ENCODE data around the gene CALN1.
"Not testable (repeated sequence)": the region's sequence is repeated elsewhere in the genome, so short reads cannot be mapped to it uniquely, and the experiment has no call there.

Gene CALN1

GRCh38 chr7:72080341-72080766 lies 331.8 kb downstream of the CALN1 start:
- no peak for DNase-seq

GRCh38 chr7:72078856-72079255 lies 333.3 kb downstream of the CALN1 start:
- DNase-seq: no peak

GRCh38 chr7:72078301-72078700 lies 333.8 kb downstream of the CALN1 start:
- no peak for DNase-seq

- no peak for DNase-seq
These were observed 334.4 kb downstream of the CALN1 start for GRCh38 chr7:72077786-72078185.

- DNase-seq: no peak
These were observed 339.2 kb downstream of the CALN1 start for GRCh38 chr7:72072901-72073300.

GRCh38 chr7:72069263-72069662 lies 342.9 kb downstream of the CALN1 start:
- DNase-seq: no peak

- DNase-seq: not testable (repeated sequence)
These were observed 346.4 kb downstream of the CALN1 start for GRCh38 chr7:72065764-72066163.

GRCh38 chr7:72064916-72065315 lies 347.2 kb downstream of the CALN1 start:
- no peak for DNase-seq

DNA sequence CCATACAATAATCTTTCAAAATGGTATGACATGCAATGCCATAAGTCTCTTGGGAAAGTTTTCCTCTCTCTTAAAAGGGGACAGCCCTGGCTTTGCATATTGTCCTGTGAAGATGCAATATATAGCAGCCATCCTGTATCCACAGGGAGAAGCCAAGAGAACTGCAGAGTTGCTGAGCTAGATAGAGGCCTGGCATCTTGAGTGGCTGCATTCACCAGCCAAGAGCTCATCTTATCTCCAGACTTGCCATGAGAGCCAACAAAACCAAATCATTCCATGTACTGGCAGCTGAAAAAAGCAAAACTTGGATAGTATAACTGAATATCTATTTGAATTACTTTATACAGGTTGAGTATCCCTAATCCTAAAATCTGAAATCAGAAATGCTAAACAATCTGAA lies 348.8 kb downstream of the CALN1 start:
- DNase-seq: no peak

GRCh38 chr7:72062666-72063065 lies 349.5 kb downstream of the CALN1 start:
- no peak for DNase-seq

DNA sequence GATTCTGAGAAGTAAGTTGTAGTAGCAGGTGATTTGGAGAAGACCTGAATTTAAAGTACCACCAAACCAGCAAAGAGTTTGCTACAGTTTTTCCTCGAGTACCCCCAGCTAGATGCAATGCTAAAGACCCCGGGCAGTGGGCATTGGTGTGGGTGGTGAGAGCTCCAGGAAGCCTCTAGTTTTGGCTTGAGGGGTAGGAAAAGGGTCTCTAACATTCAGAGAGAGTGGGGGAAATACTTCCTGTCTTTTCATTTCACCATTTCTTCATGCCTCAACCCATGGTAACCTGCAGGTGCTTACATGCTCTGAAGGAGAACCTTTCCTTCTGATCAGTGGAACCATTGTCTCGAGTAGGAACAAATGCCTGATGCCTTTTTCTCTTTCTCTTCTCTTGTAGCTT lies 352.2 kb downstream of the CALN1 start:
- no peak for DNase-seq

GRCh38 chr7:72058579-72058978 lies 353.6 kb downstream of the CALN1 start:
- DNase-seq: no peak

- no peak for DNase-seq
These were observed 354.3 kb downstream of the CALN1 start for GRCh38 chr7:72057796-72058195.

GRCh38 chr7:72057231-72057630 lies 354.9 kb downstream of the CALN1 start:
- no peak for DNase-seq

DNA sequence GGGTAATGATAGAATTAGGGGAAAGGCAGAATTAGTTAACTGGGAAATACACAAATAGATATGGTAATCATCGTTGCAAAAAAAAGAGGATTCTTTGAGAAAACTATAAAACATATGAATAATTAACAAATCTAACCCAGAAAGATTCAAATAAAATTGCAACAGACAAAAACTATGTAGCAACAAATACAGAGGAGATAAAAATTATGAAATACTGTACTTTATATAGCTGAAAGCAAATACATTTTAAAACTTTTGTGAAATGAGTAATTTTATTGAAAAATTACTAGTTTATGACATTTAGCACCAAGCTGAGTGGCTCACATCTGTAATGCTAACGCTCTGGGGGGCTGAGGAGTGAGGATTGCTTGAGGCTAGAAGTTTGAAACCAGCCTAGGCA lies 356.7 kb downstream of the CALN1 start:
- DNase-seq: no peak

DNA sequence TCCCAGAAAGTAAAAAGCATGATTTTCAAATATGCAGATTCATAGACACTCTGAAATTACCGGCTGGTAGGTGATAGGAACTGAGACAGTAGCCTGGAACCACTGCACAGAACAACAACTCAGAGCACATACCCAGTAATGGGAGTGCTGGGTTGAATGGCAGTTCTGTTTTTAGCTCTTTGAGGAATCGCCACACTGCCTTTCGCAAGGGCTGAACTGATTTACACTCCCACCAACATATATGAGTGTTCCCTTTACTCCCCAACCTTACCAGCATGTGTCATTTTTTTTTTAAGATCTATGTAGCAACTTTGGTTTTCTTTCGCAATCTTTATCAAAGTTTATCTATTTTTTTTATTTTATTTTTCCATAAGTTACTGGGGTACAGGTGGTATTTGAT lies 358.8 kb downstream of the CALN1 start:
- DNase-seq: no peak

GRCh38 chr7:72048420-72048819 lies 363.7 kb downstream of the CALN1 start:
- no peak for DNase-seq

GRCh38 chr7:72042855-72043254 lies 369.3 kb downstream of the CALN1 start:
- DNase-seq: no peak

GRCh38 chr7:72040641-72041040 lies 371.5 kb downstream of the CALN1 start:
- DNase-seq: no peak

DNA sequence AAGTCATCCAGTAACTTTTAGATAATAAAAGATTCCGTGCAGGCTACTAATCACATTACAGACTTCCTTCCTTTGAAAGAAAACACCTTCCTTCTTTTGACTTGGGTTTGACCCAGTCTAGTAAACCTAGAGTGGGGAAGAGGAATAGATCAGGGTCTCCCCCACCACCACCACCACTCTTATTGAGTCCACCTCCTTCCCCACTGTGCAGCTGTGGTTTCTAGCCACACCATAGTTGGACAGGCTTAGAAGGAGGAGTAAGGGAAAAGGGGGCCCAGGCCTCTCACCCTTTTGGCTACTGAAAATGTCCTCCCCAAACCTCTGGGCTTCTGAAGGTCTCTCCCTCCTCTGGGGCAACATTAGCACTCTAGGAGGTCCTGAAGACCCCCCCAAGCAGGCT lies 372.7 kb downstream of the CALN1 start:
- no peak for DNase-seq

GRCh38 chr7:72038022-72038732 lies 374.0 kb downstream of the CALN1 start:
- no peak for DNase-seq

DNA sequence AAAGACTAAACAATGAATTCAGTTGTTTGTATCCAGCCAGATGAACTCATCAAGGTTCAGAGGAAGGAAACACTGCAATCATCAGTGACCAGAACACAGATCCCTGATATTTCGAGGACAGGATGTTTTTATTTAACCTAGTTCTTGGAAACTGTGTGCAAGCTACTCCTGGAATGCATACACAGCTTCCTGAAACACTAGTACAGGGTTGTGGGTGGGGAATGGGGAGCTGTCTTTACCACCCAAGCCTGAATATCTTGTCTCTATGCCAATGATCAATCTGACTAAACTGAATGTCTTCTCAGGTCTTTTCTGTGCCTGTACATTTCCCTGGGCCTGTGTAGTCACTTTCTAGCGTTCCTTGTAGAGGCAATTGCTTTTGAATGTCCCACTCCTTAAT lies 374.6 kb downstream of the CALN1 start:
- no peak for DNase-seq

- DNase-seq: no peak
These were observed 376.9 kb downstream of the CALN1 start for GRCh38 chr7:72035266-72035665.

DNA sequence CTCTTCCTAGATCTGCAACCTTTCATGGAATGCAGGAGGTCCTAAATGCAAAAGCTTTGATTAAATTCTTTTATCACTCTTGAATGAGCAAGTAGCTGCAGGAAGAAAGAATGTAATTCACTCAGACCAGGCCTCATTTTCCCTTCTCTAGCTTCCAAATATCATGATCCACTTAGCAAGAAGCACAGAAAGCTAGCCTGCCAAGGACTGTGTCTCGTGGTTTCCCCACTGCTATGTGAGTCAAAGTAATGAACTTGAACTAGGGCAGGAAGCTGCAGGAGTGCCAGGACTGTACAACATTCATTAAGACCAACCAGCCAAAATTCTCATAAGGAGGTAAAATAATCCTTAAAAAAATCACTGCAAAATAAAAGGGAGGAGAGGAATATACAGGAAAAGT lies 379.2 kb downstream of the CALN1 start:
- no peak for DNase-seq

- no peak for DNase-seq
These were observed 381.0 kb downstream of the CALN1 start for GRCh38 chr7:72030994-72031667.

Measured in NCI-H446 treated with DMSO at 0.1 percent for 48 hours (cell line).